Spinal cord (tissue), 10 donors: ENCODE measurements around the gene LPA. TPM values are rescaled to one million over a fixed set of nuclear protein-coding genes. Genes with fewer than 3 reads are reported as not detected.

Experiments used
- DNase-seq, 6 donors: peaks; one replicate each; pipeline versions ENCODE4 v3.0.0 to v3.0.0-alpha.2; 2013 to 2015; ENCODE audit warnings: low spot score in 6 of 6, low read depth in 4 of 6
- H3K27ac ChIP-seq: one replicate; pipeline ENCODE4 v1.5.1; 2013; ENCODE audit warnings: low read depth, low read length, control low read depth
- H3K27me3 ChIP-seq: one replicate; pipeline ENCODE4 v1.6.1; 2013; ENCODE audit warnings: low read length; ENCODE audit not compliant: control insufficient read depth, insufficient read depth
- H3K36me3 ChIP-seq: one replicate; pipeline ENCODE4 v1.6.1; 2013; ENCODE audit warnings: low read length; ENCODE audit not compliant: control insufficient read depth, insufficient read depth
- H3K4me1 ChIP-seq: one replicate; pipeline ENCODE4 v1.6.1; 2013; ENCODE audit warnings: low read length; ENCODE audit not compliant: control insufficient read depth, insufficient read depth
- H3K4me3 ChIP-seq: one replicate; pipeline ENCODE4 v1.5.1; 2013; ENCODE audit warnings: low read depth, low read length, control low read depth
- H3K9me3 ChIP-seq: one replicate; pipeline ENCODE4 v1.6.1; 2013; ENCODE audit warnings: low read length; ENCODE audit not compliant: control insufficient read depth, insufficient read depth
- WGBS: methylation state at CpG from one replicate; pipeline ENCODE4 v1.1.5; 2013; ENCODE audit warnings: missing lambda C conversion rate; ENCODE audit not compliant: insufficient coverage; 5-methylcytosine and 5-hydroxymethylcytosine counted together
- polyA plus RNA-seq, 2 donors: library from polyadenylated mRNA; unstranded; fragments of 120-200 nt; gene quantifications; one replicate each; pipeline ENCODE4 v1.2.1, GENCODE V29; 2013; ENCODE audit not compliant: insufficient read length in 2 of 2
- total RNA-seq, 2 donors: library from RNA; depleted of rRNA in 1 of 2; stranded (reverse); fragments of 120-200 nt in 1 of 2; fragments of >200 nt in 1 of 2; gene quantifications; one replicate each; pipeline versions ENCODE4 v1.2.3 to v1.2.4, GENCODE V29; 2013 to 2014
- donor health status: healthy.

The LPA gene
- total and polyA plus RNA-seq, 4 donors: 1.2 to 1.5 (median 1.2) TPM

DNA sequence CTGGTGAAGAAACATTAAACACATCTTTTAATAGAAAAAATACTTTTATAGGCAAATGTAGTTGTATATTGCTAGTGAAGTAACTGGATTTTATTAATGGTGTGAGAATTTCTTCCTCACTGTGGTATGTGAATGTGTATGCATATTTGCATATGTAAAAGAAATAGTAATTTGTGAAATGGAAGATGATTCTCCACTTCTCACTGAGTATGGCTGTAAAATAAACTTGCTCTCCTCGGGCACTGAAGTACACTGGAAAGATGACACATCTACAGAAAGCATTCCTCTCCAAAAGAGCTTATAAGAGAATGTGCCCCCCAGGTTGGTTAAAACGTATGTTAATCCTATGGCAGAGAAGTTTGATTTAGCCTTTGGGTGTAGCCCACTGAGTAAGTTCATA lies 155.5 kb downstream of the LPA start:
- Histone ChIP-seq H3K27ac (no peak overlapping the region), H3K9me3 (no peaks in the 10 kb centered on the region), H3K4me3 (no peak overlapping the region), H3K27me3 (no peaks in the 10 kb centered on the region), H3K4me1 (no peaks in the 10 kb centered on the region), H3K36me3 (no peaks in the 10 kb centered on the region)
- no CpG with 5 or more reads among the region's 2 CpGs for WGBS
- DNase-seq: no peak

DNA sequence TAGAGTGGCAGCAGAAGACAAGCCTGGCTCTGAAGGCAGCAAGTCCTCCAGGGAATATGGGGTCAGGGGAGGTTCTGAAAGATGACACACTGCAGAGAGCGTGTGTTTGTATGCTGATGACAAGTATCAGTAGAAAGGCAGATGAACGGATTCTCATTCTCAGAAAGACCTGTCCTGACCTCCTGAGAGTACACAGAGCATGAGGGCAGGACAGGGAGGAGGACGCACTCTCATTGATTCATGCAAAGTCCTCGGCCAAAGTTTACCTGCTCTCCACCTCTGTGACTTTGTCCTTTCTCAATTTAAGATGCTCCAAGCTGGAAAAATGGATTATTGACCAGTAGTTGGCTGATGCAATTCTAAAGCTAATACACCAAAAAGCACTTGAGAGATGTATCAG lies 156.7 kb downstream of the LPA start:
- Histone ChIP-seq H3K27me3 (no peaks in the 10 kb centered on the region), H3K9me3 (no peaks in the 10 kb centered on the region), H3K36me3 (no peaks in the 10 kb centered on the region), H3K27ac (no peak overlapping the region), H3K4me3 (no peak overlapping the region), H3K4me1 (no peaks in the 10 kb centered on the region)
- no peak for DNase-seq
- 100% methylated on average over 1 of the region's 4 CpGs for WGBS

DNA sequence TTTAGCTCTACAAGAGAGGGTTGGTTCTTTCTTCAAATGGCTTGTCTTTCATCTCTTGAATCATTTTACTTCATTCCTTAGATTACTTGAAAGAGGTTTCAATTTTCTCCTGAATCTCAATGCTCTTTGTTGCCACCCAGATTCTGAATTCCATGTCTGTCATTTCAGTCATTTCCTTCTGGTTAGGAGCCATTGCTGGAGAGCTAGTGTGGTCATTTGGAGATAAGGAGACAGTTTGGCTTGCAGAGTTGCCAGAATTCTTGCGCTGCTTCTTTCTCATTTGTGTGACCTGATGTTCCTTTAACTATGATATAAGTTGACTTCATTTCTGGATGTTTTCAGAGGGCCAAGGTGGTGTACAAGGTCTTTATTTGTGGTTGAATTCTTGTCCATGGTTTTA lies 158.1 kb downstream of the LPA start:
- WGBS: 100% methylated on average over 1 of the region's 1 CpG

DNA sequence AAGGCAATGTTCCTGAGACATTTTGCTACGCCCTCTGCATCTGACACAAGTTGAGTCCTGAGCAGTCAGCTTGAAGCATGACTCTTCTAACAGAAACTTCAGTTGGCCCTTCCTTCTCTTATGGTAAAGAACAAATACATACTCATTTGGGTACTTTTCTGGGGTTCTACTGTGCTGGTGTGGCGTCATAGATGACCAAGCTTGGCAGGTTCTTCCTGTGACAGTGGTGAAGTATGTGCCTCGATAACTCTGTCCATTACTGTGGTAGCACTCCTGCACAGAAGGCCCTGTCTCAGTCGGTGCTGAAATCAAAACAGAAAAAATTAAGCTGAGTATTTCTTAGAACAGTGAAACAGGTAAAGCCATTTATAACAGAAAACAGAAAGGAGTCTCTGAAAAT lies 163.4 kb downstream of the LPA start:
- H3K27ac ChIP-seq: no peak overlapping the region
- no peaks in the 10 kb centered on the region for H3K27me3 ChIP-seq
- no peaks in the 10 kb centered on the region for H3K4me1 ChIP-seq
- DNase-seq: no peak
- H3K9me3 ChIP-seq: no peaks in the 10 kb centered on the region
- H3K4me3 ChIP-seq: no peak overlapping the region
- no peaks in the 10 kb centered on the region for H3K36me3 ChIP-seq
- 87% methylated on average over 2 of the region's 4 CpGs for WGBS

More for the DNA sequence above, 158.1 kb downstream of the LPA start:
- no peak for DNase-seq
- Histone ChIP-seq H3K9me3 (no peaks in the 10 kb centered on the region), H3K4me1 (no peaks in the 10 kb centered on the region), H3K27me3 (no peaks in the 10 kb centered on the region), H3K4me3 (no peak overlapping the region), H3K27ac (no peak overlapping the region), H3K36me3 (no peaks in the 10 kb centered on the region)

DNA sequence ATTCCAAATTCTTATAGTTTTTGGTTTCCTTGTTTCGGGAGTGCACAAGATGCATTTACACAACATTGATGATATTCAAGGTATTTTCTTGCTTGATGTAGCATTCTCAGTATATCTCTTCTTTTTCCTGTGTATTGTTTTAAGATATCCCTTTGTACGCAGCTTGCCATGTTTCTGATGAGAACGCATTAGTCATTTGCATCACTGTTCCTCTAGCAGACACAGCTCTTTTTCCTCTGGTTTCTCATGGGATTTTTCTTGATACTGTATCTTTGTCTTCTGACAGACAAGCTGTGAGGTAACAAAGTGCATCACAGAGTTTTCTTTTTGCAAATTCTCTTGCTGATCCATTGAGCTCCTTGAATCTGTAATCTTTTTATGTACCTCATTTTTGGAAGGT lies 169.5 kb downstream of the LPA start:
- no CpG with 5 or more reads among the region's 3 CpGs for WGBS
- no peaks in the 10 kb centered on the region for H3K4me1 ChIP-seq
- no peak overlapping the region for H3K4me3 ChIP-seq
- no peaks in the 10 kb centered on the region for H3K9me3 ChIP-seq
- H3K27ac ChIP-seq: no peak overlapping the region
- H3K27me3 ChIP-seq: no peaks in the 10 kb centered on the region
- DNase-seq: no peak
- H3K36me3 ChIP-seq: no peaks in the 10 kb centered on the region

DNA sequence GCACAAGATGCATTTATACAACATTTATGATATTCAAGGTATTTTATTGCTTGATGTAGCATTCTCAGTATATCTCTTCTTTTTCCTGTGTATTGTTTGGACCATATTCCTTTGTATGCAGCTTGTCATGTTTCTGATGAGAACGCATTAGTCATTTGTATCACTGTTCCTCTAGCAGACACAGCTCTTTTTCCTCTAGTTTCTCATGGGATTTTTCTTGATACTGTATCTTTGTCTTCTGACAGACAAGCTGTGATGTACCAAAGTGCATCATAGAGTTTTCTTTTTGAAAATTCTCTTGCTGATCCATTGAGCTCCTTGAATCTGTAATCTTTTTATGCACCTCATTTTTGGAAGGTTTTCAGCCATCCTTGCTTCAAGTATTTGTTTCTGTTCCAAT lies 175.0 kb downstream of the LPA start:
- peak in 1 of 6 donors; percentile 1 for DNase-seq
- Histone ChIP-seq H3K36me3 (no peaks in the 10 kb centered on the region), H3K9me3 (no peaks in the 10 kb centered on the region), H3K27me3 (no peaks in the 10 kb centered on the region), H3K4me3 (no peak overlapping the region), H3K4me1 (no peaks in the 10 kb centered on the region), H3K27ac (no peak overlapping the region)
- WGBS: no CpG with 5 or more reads among the region's 1 CpG

DNA sequence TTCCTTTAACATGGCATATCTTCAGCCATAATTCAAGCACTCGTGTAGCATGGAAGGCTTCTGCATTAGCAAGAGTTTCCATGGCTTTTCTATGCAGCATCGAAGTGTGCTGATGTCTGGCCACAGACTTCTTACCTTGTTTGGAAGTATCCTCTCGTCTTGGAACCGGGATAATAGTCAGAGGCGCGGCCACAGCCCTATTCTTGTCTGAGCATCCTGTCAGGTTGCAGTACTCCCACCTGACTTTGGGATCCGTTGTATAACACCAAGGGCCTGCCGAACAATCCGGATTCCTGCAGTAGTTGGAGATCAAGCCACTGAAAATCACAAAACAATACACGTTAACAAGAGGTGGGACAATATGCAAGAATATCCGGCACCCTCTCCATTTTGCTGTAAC lies 177.0 kb downstream of the LPA start:
- H3K27ac ChIP-seq: no peak overlapping the region
- no peaks in the 10 kb centered on the region for H3K4me1 ChIP-seq
- no peaks in the 10 kb centered on the region for H3K27me3 ChIP-seq
- H3K4me3 ChIP-seq: no peak overlapping the region
- 96% methylated on average over 10 of the region's 11 CpGs for WGBS
- no peaks in the 10 kb centered on the region for H3K36me3 ChIP-seq
- no peak for DNase-seq
- H3K9me3 ChIP-seq: no peaks in the 10 kb centered on the region

Other genes starting within 250 kb of the LPA start
- under 1 TPM in 1 of 2 donors, not detected in 1; 0.39 TPM for gene PLG, start 38.0 kb upstream of the LPA start, total RNA-seq
- 1 to 10 TPM; 3.6 to 7.7 TPM for gene PLG, start 38.0 kb upstream of the LPA start, polyA plus RNA-seq